Eye (tissue), 1 donor: ENCODE data around the gene CHD1L.
"Not testable (repeated sequence)": the region's sequence is repeated elsewhere in the genome, so short reads cannot be mapped to it uniquely, and the experiment has no call there.

Experiments
- DNase-seq: peaks from one replicate; pipeline ENCODE4 v3.0.0-alpha.2; 2015

CHD1L gene

DNA sequence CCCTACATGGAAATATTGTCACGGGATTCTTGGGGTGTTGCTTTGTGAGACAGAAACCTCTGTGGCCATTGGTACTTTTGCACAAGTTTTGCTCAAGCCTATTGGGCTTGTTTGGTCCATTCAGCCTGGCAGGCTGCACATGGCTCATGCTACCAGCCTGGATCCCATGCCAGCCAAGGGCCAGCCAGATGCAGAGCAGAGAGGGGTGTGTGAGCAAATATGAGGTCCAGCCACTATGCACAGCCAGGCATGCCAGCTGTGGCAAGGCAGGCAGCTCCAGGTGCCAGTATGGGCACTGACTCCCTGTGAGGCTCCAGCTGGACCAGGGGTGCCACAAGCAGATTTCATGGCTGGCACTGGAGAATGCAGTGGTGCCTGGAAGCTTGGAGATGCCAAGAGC is 6.7 kb upstream of the CHD1L start:
- no peak for DNase-seq

DNA sequence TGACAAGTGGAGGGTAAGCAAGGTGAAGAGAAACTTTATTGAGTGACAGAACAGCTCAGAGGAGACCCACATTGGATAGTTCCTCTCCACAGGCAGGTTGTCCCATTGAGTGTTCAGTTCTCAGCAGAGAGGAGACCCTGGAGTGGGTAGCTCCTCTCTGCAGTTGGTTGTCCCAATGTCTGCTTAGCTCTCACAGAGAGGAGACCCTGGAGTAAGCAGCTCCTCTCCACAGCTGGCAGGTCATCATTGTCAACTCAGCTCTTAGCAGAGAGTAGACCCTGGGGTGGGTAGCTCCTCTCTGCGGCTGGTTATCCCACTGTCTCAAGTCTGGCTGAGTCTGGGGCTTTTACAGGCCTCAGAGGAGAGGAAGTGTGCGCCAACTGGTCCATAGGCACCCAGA is 6.0 kb upstream of the CHD1L start:
- DNase-seq = no peak

DNA sequence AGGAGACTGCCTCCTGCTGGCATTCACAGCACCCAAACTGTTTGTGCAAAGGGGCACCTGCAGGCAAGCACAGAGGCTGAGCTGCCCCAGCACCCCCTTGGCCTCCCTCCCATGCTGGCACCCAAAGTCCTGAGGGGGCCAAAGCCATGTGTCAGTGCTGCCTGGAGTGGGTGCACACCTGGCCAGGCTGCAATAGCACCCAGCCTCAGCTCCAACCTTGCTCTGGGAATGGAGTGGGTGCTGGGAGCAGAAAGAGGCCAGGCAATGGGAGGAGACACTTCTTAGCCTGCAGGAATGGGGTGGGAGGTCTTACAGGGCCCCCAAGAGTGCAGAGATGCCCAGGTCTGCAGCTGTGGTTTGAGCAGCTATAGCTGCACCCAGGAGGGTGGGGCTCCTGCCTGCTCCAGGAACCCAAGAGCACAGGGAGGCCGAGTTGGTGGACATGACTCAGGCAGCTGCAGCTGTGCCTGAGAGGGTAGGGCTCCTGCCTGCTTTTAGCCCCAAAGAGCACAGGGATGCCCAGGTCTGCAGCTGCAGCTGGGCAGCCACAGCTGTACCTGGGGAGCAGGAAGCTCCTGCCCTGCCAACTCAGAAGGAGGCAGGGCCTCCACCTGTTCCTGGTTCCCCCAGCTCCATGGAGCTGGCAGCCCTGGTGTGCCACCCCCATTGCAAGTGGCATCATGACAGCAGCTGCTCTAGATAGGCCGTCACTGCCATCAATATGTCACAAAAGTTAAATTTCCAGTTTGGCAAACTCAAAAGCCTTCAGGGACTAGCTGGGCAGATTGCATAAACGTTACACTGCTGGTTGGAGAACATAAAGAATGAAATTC is 5.3 kb upstream of the CHD1L start:
- DNase-seq = no peak

DNA sequence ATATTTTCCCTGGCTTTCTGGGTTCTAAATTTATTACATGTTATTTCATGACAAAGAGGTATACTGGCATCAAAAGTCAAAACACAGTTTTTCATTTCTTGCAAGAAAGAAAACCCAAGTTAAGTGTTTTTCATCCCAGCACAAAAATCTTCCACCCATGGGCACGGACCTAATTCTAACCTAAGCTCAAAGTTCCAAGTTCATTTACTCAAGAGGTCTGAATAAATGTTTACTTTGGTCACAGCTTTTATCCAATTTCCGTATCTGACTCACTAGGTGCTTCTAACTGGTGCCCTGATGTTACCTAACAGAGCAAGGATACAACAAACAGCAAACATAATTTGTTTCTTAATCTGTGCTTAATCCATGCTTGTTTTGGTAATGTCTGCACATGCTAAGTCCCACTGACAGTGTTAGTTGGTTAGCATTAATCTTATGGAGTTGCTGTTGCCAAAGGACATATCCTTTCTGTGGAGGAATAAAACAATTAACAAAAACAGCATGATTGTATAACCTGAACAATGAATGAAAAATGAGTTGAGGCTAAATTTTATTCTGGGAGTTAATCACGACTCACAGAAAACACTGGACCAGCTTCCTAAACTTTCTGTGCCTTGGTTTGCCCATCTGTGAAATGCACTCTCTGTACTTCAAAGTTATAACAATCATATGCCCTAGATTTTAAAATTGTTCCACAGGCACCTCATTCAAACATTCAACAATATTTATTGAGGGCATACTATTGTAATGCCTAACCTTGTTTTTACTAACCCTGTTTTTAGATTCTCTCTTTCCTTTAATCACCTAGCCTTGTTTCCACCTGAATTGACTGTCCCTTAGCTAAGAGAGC is 4.2 kb upstream of the CHD1L start:
- DNase-seq = no peak

DNA sequence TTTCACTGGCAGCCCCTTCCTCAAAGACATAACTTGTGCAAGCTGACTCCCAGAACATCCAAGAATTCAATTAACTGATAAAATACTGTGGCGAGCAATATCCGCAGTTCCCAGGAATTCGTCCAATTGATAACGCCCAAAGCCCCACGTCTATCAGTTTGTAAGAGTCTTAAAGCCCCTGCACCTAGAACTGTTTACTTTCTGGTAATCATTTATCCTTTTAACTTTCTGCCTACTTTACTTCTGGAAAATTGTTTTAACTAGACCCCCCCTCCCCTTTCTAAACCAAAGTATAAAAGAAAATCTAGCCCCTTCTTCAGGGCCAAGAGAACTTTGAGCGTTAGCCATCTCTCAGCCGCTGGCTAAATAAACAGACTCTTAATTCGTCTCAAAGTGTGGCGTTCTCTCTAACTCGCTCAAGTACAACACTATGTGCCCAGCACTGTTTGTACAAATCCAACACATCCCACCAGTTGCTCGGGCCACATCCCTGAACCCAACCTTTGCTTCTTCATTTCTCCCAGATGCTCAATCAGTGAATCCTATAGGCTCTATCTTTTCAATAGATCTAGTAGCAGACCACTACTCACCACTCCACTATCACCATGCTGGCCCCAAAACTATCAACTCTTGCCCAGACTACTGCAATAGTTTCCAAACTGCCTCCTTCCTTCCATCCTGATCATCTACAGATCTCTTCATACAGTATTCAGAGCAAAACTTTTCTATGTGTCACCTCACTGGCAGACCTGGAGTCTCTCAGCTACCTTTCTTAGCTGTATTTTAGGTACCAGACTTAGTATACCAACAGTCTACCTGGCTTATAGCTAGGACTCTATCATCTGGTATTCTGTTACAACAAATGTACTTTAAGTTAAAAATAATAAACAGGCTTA is 3.3 kb upstream of the CHD1L start:
- no peak for DNase-seq

- DNase-seq = not testable (repeated sequence)
Measured at GRCh38 chr1:147240131-147240721, 2.3 kb upstream of the CHD1L start.

- DNase-seq = no peak
Measured at GRCh38 chr1:147241934-147242448, 493 bp upstream of the CHD1L start.

DNA sequence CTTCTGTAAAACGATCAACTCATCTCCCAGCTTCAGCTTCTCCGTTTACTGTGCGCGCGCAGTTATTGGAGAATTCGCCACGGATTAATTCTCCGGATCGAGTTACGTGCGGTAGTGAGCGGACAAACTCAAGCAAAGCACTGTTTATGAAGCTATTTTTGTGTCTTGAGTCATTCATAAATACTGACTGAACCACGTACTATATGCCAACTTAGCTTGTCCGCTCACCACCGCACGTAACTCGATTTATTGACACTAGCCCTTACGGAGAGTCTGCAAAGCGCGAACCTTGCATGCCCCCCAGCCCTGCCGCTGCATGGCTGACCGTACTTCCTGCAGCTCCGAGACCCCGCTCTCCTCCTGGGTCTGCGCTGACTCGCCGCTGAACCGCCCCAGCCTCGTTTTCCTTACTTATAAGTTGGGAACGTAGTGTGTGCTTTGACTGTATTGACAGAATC is 773 bp downstream of the CHD1L start:
- no peak for DNase-seq

- DNase-seq = peak; percentile 53
Measured at GRCh38 chr1:147243841-147244240, 1.4 kb downstream of the CHD1L start.

- no peak for DNase-seq
Measured at GRCh38 chr1:147245129-147245528, 2.6 kb downstream of the CHD1L start.

DNA sequence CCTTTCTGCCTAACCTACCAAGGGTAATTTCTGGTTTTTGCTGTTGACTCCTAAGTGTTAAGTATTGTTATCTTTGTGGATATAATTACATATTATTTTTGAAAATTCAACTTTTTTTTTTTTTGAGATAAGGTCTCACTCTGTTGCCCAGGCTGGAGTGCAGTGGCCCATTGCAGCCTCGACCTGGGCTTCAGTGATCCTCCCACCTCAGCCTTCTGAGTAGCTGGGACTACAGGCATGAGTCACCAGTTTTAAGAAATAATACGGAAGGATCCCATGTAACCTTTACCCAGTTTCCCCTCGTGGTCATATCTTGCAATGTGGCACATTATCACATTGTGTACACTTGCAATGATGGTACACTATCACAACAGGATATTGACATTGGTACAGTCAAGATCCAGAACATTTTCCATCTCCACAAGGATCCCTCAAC is 3.1 kb downstream of the CHD1L start:
- no peak for DNase-seq

DNA sequence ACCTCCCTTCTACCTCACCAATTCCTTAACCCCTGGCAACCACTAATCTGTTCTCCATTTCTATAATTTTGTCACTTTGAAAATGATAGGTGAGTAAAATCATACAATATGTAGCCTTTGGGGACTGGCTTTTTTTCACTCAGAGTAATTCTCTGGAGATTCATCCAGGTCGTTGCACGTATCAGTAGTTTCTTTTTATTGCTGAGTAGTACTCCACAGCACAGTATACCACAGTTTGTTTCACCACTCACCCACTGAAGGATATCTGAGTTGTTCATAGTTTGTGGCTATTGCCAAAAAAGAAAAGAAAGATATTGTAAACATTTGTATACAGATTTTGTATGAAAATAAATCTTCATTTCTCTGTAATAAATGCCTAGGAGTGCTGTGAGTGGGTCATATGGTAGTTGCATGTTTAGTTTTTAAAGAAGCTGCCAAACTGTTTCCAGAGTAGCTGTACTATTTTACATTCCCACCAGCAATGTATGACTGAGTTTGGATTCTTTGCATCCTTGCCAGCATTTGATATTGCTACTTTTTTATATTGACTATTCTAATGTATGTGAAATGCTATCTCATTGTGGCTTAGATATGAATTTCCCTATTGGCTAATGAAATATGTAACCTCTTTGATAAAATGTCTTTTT is 3.7 kb downstream of the CHD1L start:
- no peak for DNase-seq

- no peak for DNase-seq
Measured at GRCh38 chr1:147246910-147247655, 4.6 kb downstream of the CHD1L start.

GRCh38 chr1:147247656-147248238 is 5.3 kb downstream of the CHD1L start:
- DNase-seq = no peak

DNA sequence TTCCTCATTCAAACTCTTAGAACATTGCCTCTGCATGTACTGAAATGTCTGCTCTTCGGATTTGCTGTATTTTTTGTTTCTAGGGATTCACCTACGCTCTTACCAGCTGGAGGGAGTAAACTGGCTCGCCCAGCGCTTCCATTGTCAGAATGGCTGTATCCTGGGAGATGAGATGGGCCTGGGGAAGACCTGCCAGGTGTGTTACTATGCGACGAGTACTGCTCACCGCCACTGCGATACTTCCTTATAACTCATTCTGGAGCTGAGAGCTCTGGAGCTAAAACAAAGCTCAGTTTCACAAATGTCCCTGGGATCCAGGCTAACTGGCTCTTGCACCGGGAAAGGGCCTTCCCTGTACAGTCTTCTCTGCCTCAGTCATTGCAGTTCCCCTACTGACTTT is 10.1 kb downstream of the CHD1L start:
- DNase-seq = no peak

- no peak for DNase-seq
Measured at GRCh38 chr1:147260956-147261355, 18.5 kb downstream of the CHD1L start.

GRCh38 chr1:147264158-147264768 is 21.8 kb downstream of the CHD1L start:
- DNase-seq = no peak

GRCh38 chr1:147266381-147266780 is 23.9 kb downstream of the CHD1L start:
- no peak for DNase-seq

- no peak for DNase-seq
Measured at GRCh38 chr1:147267711-147268110, 25.2 kb downstream of the CHD1L start.

GRCh38 chr1:147270721-147271120 is 28.2 kb downstream of the CHD1L start:
- no peak for DNase-seq
